ENCODE measurements around the gene LSM2. TPM values are rescaled to one million over a fixed set of nuclear protein-coding genes. Genes with fewer than 3 reads are reported as not detected.
"Not testable (repeated sequence)": the region's sequence is repeated elsewhere in the genome, so short reads cannot be mapped to it uniquely, and the experiment has no call there.

Gene LSM2
- total and polyA plus RNA-seq, 9 of the 15 experiments (the other 6 are each of a cell fraction or from before 2014, with no cell fraction given): 154 to 407 (median 223) TPM

- H3K4me2 ChIP-seq (ENCODE audit: insufficient read depth, low read length); H3K27ac ChIP-seq (ENCODE audit: extremely low read depth, low read depth, low read length); in situ Hi-C loops (cut with MboI); CTCF ChIA-PET (ENCODE audit: low intra/inter-chr PET ratio); H3K36me3 ChIP-seq (ENCODE audit: control insufficient read depth, insufficient read depth, low read length); intact Hi-C loops (cut with micrococcal nuclease); H3K4me1 ChIP-seq (replicated peaks in 1 of 2; ENCODE audit: control insufficient read depth in 2 of 2, insufficient read depth in 2 of 2, low read length in 2 of 2); H3K9ac ChIP-seq (ENCODE audit: insufficient read depth in 1 of 2, low read depth in 2 of 2, low read length in 2 of 2); H3K27me3 ChIP-seq (ENCODE audit: control insufficient read depth in 2 of 2, insufficient read depth in 2 of 2, low read length in 2 of 2); FAIRE-seq; H3K9me1 ChIP-seq (ENCODE audit: control insufficient read depth, insufficient read depth, low read length); H4K20me1 ChIP-seq (replicated peaks; ENCODE audit: control insufficient read depth, insufficient read depth, low read length); BruUV-seq (replicated peaks); H3K9me3 ChIP-seq (replicated peaks; ENCODE audit: control insufficient read depth, insufficient read depth, low read depth, low read length); ATAC-seq; H3K79me2 ChIP-seq (ENCODE audit: control insufficient read depth, insufficient read depth, low read length); H2AFZ ChIP-seq (ENCODE audit: low read depth, low read length); H3K4me3 ChIP-seq: not testable (repeated sequence)
- 82% methylated on average over 34 of the region's 35 CpGs for WGBS (ENCODE audit: insufficient coverage, low coverage, missing lambda C conversion rate)
- POLR2A ChIA-PET: interaction anchor here (0.6 to 15.7 kb wide), 7 partner anchors 8 to 187 kb away, joined by 3 to 229 read pairs (median 4); partner anchors contain the start of genes GPANK1 and NEU1
- peak in 1 of 4 experiments; percentile 20 for DNase-seq (ENCODE audit: extremely low read depth in 1 of 4, low spot score in 3 of 4)
- TF ChIP-seq TFAP4 (CRISPR knock-in tag; IDR thresholded peaks at IDR 0.05; ENCODE audit: borderline replicate concordance) (0 out of 2 replicates have a peak, but pooled peaks have one; percentile 0), FOS (IDR thresholded peaks at IDR 0.05; ENCODE audit: extremely low read depth, insufficient read length) (peak; percentile 54), CBX3 (IDR thresholded peaks at IDR 0.05; ENCODE audit: borderline replicate concordance in 1 of 2, low read length in 2 of 2) (0 out of 3 replicates have a peak, but pooled peaks of 1 of the 2 experiments have one; percentile 63), ZBTB33 (CRISPR knock-in tag; IDR thresholded peaks at IDR 0.05) (peak; percentile 58; the same call in 1 of the 2 replicates), KDM5B (IDR thresholded peaks at IDR 0.05; ENCODE audit: insufficient replicate concordance, low read depth, low read length) (peak; percentile 36)
Observed at GRCh38 chr6:31851980-31852718, 45.4 kb upstream of the LSM2 start.
